Kidney tubule cell (primary cell): ENCODE results near the gene WNK1.

Experiments used
- DNase-seq: peaks from one replicate; pipeline ENCODE4 v3.0.0-alpha.2; 2018; ENCODE audit warnings: low spot score

Gene WNK1

GRCh38 chr12:749751-750270, 2.6 kb upstream of the WNK1 start:
- peak; percentile 1 for DNase-seq

GRCh38 chr12:750366-751191, 1.8 kb upstream of the WNK1 start:
- peak; percentile 1 for DNase-seq

- peak; percentile 96 for DNase-seq
These were observed 984 bp upstream of the WNK1 start for GRCh38 chr12:751192-751998.

GRCh38 chr12:752695-753610, 574 bp downstream of the WNK1 start:
- DNase-seq: peak; percentile 66

GRCh38 chr12:753611-754472, 1.5 kb downstream of the WNK1 start:
- peak; percentile 43 for DNase-seq

GRCh38 chr12:754473-754820, 2.1 kb downstream of the WNK1 start:
- DNase-seq: peak; percentile 17

- DNase-seq: peak; percentile 57
These were observed 2.6 kb downstream of the WNK1 start for GRCh38 chr12:754851-755562.

GRCh38 chr12:759628-760027, 7.2 kb downstream of the WNK1 start:
- no peak for DNase-seq

GRCh38 chr12:761256-761655, 8.9 kb downstream of the WNK1 start:
- DNase-seq: no peak

- peak; percentile 0 for DNase-seq
These were observed 13.5 kb downstream of the WNK1 start for GRCh38 chr12:765840-766239.

- peak; percentile 0 for DNase-seq
These were observed 16.1 kb downstream of the WNK1 start for GRCh38 chr12:768434-768833.

GRCh38 chr12:770479-770878, 18.1 kb downstream of the WNK1 start:
- DNase-seq: peak; percentile 0

- peak; percentile 0 for DNase-seq
These were observed 19.8 kb downstream of the WNK1 start for GRCh38 chr12:772056-772697.

- DNase-seq: peak; percentile 0
These were observed 21.8 kb downstream of the WNK1 start for GRCh38 chr12:774051-774614.

GRCh38 chr12:775973-776771, 23.8 kb downstream of the WNK1 start:
- DNase-seq: peak; percentile 0

GRCh38 chr12:776772-777373, 24.5 kb downstream of the WNK1 start:
- peak; percentile 1 for DNase-seq

- DNase-seq: peak; percentile 0
These were observed 25.2 kb downstream of the WNK1 start for GRCh38 chr12:777550-778047.

- DNase-seq: no peak
These were observed 26.2 kb downstream of the WNK1 start for GRCh38 chr12:778615-779014.
